IMR-90 (cell line): ENCODE measurements around the gene INSM1.

ENCODE experiments used
- ELK1 ChIP-seq: fragments of 150-350 bp; IDR thresholded peaks from 2 replicates; pipeline ENCODE4 v1.6.1; 2016; ENCODE audit warnings: low read depth, mild to moderate bottlenecking, low read length, moderate library complexity, borderline replicate concordance
- MAFK ChIP-seq: IDR thresholded peaks from 2 replicates; pipeline ENCODE4 v1.6.1; 2012; ENCODE audit warnings: low read depth, low read length, improper control_type of control experiment
- POLR2A ChIP-seq: IDR thresholded peaks from 2 replicates; pipeline ENCODE4 v1.6.1; 2012; ENCODE audit warnings: mild to moderate bottlenecking, low read depth, low read length
- RAD21 ChIP-seq: IDR thresholded peaks from 2 replicates; pipeline ENCODE4 v1.6.1; 2012; ENCODE audit warnings: low read length, improper control_type of control experiment
- SMC3 ChIP-seq: fragments of 150-350 bp; IDR thresholded peaks from 2 replicates; pipeline ENCODE4 v1.6.1; 2016; ENCODE audit warnings: low read depth, mild to moderate bottlenecking, antibody characterized with exemption, low read length, moderate library complexity
- USF2 ChIP-seq: fragments of 150-350 bp; IDR thresholded peaks from 2 replicates; pipeline ENCODE4 v1.6.1; 2017; ENCODE audit warnings: mild to moderate bottlenecking, antibody characterized with exemption, low read length, low read depth
- TF ChIP-seq, protein P1 (sequence below): conservative IDR thresholded peaks from 2 replicates; pipeline ENCODE4 v1.5.1; 2012; ENCODE audit warnings: mild to moderate bottlenecking, low read depth, low read length, improper control_type of control experiment

DNA sequence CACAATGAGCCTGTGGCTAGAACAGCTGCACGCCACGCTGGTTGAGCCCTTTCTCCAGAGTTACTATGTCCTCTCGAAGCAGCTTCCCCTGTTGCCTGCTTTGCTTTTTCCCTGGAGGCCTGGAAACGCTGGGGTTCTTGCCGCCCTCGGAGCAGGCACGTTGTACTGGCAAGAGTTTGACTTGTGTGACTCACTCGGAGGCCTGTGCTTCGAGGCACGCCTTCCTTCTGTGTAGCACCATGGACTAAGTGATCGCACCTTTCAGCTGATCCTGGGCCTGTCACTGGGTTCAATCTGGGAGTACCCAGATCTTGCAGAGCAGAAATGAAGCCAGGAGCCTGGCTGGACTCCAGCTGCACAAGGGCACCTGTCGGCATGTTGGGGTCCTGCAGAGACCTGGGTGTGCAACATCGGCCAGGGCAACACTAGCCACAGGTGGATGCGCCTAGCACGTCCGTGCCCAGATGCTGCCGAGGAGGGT lies 5.2 kb downstream of the INSM1 start:
- TF ChIP-seq SMC3 (no peak), MAFK (no peak), POLR2A (no peak), RAD21 (no peak), ELK1 (no peak), USF2 (no peak)
- TF ChIP-seq, protein P1, sequence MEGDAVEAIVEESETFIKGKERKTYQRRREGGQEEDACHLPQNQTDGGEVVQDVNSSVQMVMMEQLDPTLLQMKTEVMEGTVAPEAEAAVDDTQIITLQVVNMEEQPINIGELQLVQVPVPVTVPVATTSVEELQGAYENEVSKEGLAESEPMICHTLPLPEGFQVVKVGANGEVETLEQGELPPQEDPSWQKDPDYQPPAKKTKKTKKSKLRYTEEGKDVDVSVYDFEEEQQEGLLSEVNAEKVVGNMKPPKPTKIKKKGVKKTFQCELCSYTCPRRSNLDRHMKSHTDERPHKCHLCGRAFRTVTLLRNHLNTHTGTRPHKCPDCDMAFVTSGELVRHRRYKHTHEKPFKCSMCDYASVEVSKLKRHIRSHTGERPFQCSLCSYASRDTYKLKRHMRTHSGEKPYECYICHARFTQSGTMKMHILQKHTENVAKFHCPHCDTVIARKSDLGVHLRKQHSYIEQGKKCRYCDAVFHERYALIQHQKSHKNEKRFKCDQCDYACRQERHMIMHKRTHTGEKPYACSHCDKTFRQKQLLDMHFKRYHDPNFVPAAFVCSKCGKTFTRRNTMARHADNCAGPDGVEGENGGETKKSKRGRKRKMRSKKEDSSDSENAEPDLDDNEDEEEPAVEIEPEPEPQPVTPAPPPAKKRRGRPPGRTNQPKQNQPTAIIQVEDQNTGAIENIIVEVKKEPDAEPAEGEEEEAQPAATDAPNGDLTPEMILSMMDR = no peak
